Liver (tissue), 3 donors: ENCODE results near the gene FOLR1.
"Not testable (repeated sequence)": the region's sequence is repeated elsewhere in the genome, so short reads cannot be mapped to it uniquely, and the experiment has no call there.

Experiments
- ATF3 ChIP-seq: IDR thresholded peaks from 2 replicates; pipeline ENCODE4 v1.6.1; 2016; ENCODE audit warnings: antibody characterized with exemption
- CTCF ChIP-seq: fragments of 150-350 bp; IDR thresholded peaks from 2 replicates; pipeline ENCODE4 v1.5.1; 2017; ENCODE audit warnings: improper control_type of control experiment, low read depth, low read length; ENCODE audit not compliant: missing input control
- MAX ChIP-seq: IDR thresholded peaks from 2 replicates; pipeline ENCODE4 v1.6.1; 2016; ENCODE audit warnings: antibody characterized with exemption
- RAD21 ChIP-seq, 2 donors: IDR thresholded peaks; 2 replicates each; pipeline ENCODE4 v1.6.1; 2016; ENCODE audit warnings: antibody characterized with exemption in 2 of 2, mild to moderate bottlenecking in 2 of 2
- REST ChIP-seq: IDR thresholded peaks from 2 replicates; pipeline ENCODE4 v1.6.1; 2016; ENCODE audit warnings: antibody characterized with exemption, mild to moderate bottlenecking
- SP1 ChIP-seq: IDR thresholded peaks from 2 replicates; pipeline ENCODE4 v1.6.1; 2018; ENCODE audit warnings: antibody characterized with exemption, mild to moderate bottlenecking
- YY1 ChIP-seq: IDR thresholded peaks from 2 replicates; pipeline ENCODE4 v1.6.1; 2016; ENCODE audit warnings: antibody characterized with exemption, mild to moderate bottlenecking
- donor health status: healthy.
- donor health status: healthy.

GRCh38 chr11:72164187-72164586, 27.8 kb upstream of the FOLR1 start:
- not testable (repeated sequence) for TF ChIP-seq RAD21 (IDR thresholded peaks at IDR 0.05); CTCF; ATF3; MAX; YY1; REST; SP1
